Mesenchymal stem cell (in vitro differentiated cells and primary cell): ENCODE results near the gene TOX2.

Experiments used
- DNase-seq: peaks from one replicate; pipeline ENCODE4 v3.0.0-alpha.2; 2013
- H2AFZ ChIP-seq: one replicate; pipeline ENCODE4 v1.6.1; 2013; ENCODE audit warnings: low read depth, mild to moderate bottlenecking, control low read depth, inconsistent platforms, low read length, moderate library complexity
- H2AK5ac ChIP-seq: 2 replicates; pipeline ENCODE4 v1.6.1; 2013; ENCODE audit warnings: low read length, moderate library complexity, mild to moderate bottlenecking, inconsistent platforms; ENCODE audit not compliant: severe bottlenecking
- H2BK120ac ChIP-seq: one replicate; pipeline ENCODE4 v1.6.1; 2013; ENCODE audit warnings: low read depth, mild to moderate bottlenecking, inconsistent platforms, low read length, moderate library complexity
- H2BK12ac ChIP-seq, 2 experiments: one replicate each; pipeline ENCODE4 v1.6.1; 2013; ENCODE audit warnings: inconsistent platforms in 2 of 2, low read length in 2 of 2, mild to moderate bottlenecking in 2 of 2, moderate library complexity in 2 of 2, control low read depth in 1 of 2
- H2BK15ac ChIP-seq: one replicate; pipeline ENCODE4 v1.6.1; 2013; ENCODE audit warnings: mild to moderate bottlenecking, low read depth, inconsistent platforms; ENCODE audit not compliant: poor library complexity, severe bottlenecking
- H2BK5ac ChIP-seq: 2 replicates; pipeline ENCODE4 v1.6.1; 2013; ENCODE audit warnings: low read depth, mild to moderate bottlenecking, low read length, control low read depth, inconsistent platforms; ENCODE audit not compliant: poor library complexity, severe bottlenecking
- H3K14ac ChIP-seq, 2 experiments: one replicate each; pipeline ENCODE4 v1.6.1; 2013; ENCODE audit warnings: inconsistent platforms in 2 of 2, low read length in 2 of 2, control low read depth in 1 of 2, mild to moderate bottlenecking in 1 of 2, moderate library complexity in 1 of 2
- H3K18ac ChIP-seq, 2 experiments: one replicate each; pipeline ENCODE4 v1.6.1; 2013; ENCODE audit warnings: inconsistent platforms in 2 of 2, low read length in 2 of 2, control low read depth in 1 of 2, low read depth in 1 of 2, mild to moderate bottlenecking in 1 of 2
- H3K23ac ChIP-seq, 2 experiments: one replicate each; pipeline ENCODE4 v1.6.1; 2013; ENCODE audit warnings: inconsistent platforms in 2 of 2, low read length in 2 of 2, mild to moderate bottlenecking in 2 of 2, moderate library complexity in 2 of 2, control low read depth in 1 of 2
- H3K27ac ChIP-seq: 2 replicates; pipeline ENCODE4 v1.5.1; 2013; ENCODE audit warnings: mild to moderate bottlenecking, moderate library complexity, low read length, control low read depth, inconsistent platforms; ENCODE audit not compliant: poor library complexity, severe bottlenecking
- H3K27me3 ChIP-seq, 2 experiments: 2 replicates each; pipeline versions ENCODE4 v1.6.1 to v1.7.0; 2013; ENCODE audit warnings: low read length in 2 of 2, mild to moderate bottlenecking in 2 of 2, moderate library complexity in 2 of 2, control low read depth in 1 of 2, inconsistent platforms in 1 of 2; ENCODE audit not compliant: control insufficient read depth in 1 of 2, insufficient read depth in 1 of 2
- H3K36me3 ChIP-seq, 2 experiments: 2 replicates each; pipeline versions ENCODE4 v1.6.1 to v1.7.0; 2013; ENCODE audit warnings: low read length in 2 of 2, control low read depth in 1 of 2, inconsistent platforms in 1 of 2, low read depth in 1 of 2, mild to moderate bottlenecking in 1 of 2; ENCODE audit not compliant: insufficient read depth in 2 of 2, control insufficient read depth in 1 of 2
- H3K4ac ChIP-seq, 2 experiments: one replicate each; pipeline ENCODE4 v1.6.1; 2013; ENCODE audit warnings: inconsistent platforms in 2 of 2, low read length in 2 of 2, mild to moderate bottlenecking in 2 of 2, moderate library complexity in 2 of 2, control low read depth in 1 of 2, low read depth in 1 of 2
- H3K4me1 ChIP-seq: 2 replicates; pipeline ENCODE4 v1.6.1; 2013; ENCODE audit warnings: low read depth, low read length, control low read depth; ENCODE audit not compliant: control insufficient read depth, insufficient read depth
- H3K4me2 ChIP-seq: 2 replicates; pipeline ENCODE4 v1.6.1; 2013; ENCODE audit warnings: low read length, mild to moderate bottlenecking, inconsistent platforms; ENCODE audit not compliant: poor library complexity, severe bottlenecking
- H3K4me3 ChIP-seq, 2 experiments: 2 replicates each; pipeline versions ENCODE4 v1.5.1 to v1.7.0; 2013; ENCODE audit warnings: low read length in 2 of 2, mild to moderate bottlenecking in 2 of 2, control low read depth in 1 of 2, low read depth in 1 of 2; ENCODE audit not compliant: insufficient read depth in 1 of 2
- H3K79me1 ChIP-seq: replicated peaks from 2 replicates; pipeline ENCODE4 v1.6.1; 2013; ENCODE audit warnings: mild to moderate bottlenecking, control low read depth, low read length, inconsistent platforms; ENCODE audit not compliant: poor library complexity, severe bottlenecking
- H3K9ac ChIP-seq: 2 replicates; pipeline ENCODE4 v1.7.0; 2013; ENCODE audit warnings: mild to moderate bottlenecking, low read length, moderate library complexity
- H3K9me3 ChIP-seq: 2 replicates; pipeline ENCODE4 v1.7.0; 2013; ENCODE audit warnings: mild to moderate bottlenecking, low read length; ENCODE audit not compliant: control insufficient read depth
- H4K8ac ChIP-seq: one replicate; pipeline ENCODE4 v1.6.1; 2013; ENCODE audit warnings: inconsistent platforms, mild to moderate bottlenecking, low read length, moderate library complexity
- H4K91ac ChIP-seq: one replicate; pipeline ENCODE4 v1.6.1; 2013; ENCODE audit warnings: mild to moderate bottlenecking, low read length, inconsistent platforms
- WGBS: methylation state at CpG from one replicate; pipeline ENCODE4 v1.1.7; 2013; ENCODE audit warnings: mixed read lengths; 5-methylcytosine and 5-hydroxymethylcytosine counted together

The TOX2 gene

DNA sequence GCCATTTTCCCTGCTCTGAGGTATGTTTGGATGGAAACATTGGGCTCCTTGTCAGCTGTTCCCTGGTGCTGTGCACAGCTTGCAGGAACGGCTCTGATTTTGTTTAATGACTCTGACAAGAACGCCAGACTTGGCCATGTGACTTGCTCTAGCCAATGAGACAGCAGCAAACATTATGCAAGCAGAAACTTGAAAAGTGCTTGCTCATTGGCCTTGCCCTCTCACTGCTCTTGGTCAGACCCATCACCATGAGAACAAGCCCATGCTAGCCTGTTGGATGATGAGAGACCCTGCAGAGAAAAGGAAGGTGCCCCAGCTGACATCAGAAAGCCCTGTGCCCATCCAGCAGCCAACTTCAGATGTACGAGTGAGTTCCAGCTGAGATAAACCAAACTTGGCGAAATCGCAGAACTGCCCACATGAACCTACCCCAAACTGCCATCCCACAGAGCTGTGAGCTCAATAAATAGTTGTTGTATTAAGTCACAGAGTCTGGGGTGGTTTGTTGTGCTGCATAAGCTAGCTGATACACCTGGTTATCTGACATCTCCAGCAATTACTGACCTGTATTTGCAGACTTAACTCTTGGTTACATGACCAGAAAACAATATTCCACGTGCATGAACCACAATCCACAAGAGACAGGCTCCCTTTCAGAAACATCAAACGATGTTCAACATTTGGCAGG, 175.5 kb downstream of the TOX2 start:
- H4K8ac ChIP-seq, result peak overlapping the region; percentile 27
- peak overlapping the region in 1 of 2 experiments; percentile 36 for H3K4me3 ChIP-seq
- no peak overlapping the region for H2BK120ac ChIP-seq
- H2BK15ac ChIP-seq, result no peak overlapping the region
- no peak overlapping the region for H3K4me2 ChIP-seq
- peak overlapping the region in 1 of 2 experiments; percentile 6 for H3K18ac ChIP-seq
- no peak overlapping the region for H2BK12ac ChIP-seq
- no peak overlapping the region for H4K91ac ChIP-seq
- no peak overlapping the region for H3K27ac ChIP-seq
- no peak overlapping the region for H3K14ac ChIP-seq
- WGBS, result 51% methylated on average over 4 of the region's 7 CpGs
- peak; percentile 73 for DNase-seq
- no peak overlapping the region for H3K4ac ChIP-seq
- no peak overlapping the region for H2BK5ac ChIP-seq
- H3K36me3 ChIP-seq, result no peaks in the 10 kb centered on the region
- no peaks in the 10 kb centered on the region for H3K79me1 ChIP-seq
- no peaks in the 10 kb centered on the region for H3K4me1 ChIP-seq
- H3K27me3 ChIP-seq, result peaks cover 10 to 12% of the 10 kb centered on the region in 2 experiments
- H2AK5ac ChIP-seq, result no peak overlapping the region
- H3K9me3 ChIP-seq, result no peaks in the 10 kb centered on the region
- no peak overlapping the region for H2AFZ ChIP-seq
- no peak overlapping the region for H3K23ac ChIP-seq
- H3K9ac ChIP-seq, result peak overlapping the region; percentile 44

DNA sequence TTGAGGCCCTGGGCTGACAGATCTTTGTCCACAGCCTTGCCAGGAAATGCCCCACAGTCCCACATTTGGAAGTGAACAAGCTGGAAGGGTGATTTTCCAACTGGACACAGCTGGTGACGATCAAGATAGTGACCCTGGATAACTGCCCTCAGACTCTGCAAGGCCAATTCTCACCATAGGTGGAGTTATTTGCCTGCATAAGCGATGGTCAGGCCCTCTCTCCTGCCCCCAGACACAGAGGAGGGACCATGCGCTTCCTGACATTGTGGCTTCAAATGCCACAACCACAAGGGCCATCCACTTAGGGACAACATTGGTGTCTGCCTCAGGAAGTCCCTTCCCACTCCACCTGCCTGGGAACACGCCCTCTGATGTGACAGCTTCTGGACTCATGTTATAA, 176.4 kb downstream of the TOX2 start:
- H3K9me3 ChIP-seq, result no peaks in the 10 kb centered on the region
- H3K4ac ChIP-seq, result no peak overlapping the region
- no peak overlapping the region for H3K4me2 ChIP-seq
- H2AK5ac ChIP-seq, result no peak overlapping the region
- no peak overlapping the region for H3K4me3 ChIP-seq
- no peaks in the 10 kb centered on the region for H3K4me1 ChIP-seq
- H3K36me3 ChIP-seq, result no peaks in the 10 kb centered on the region
- H2BK12ac ChIP-seq, result peak overlapping the region in 1 of 2 experiments; percentile 2
- peak overlapping the region; percentile 39 for H2BK15ac ChIP-seq
- H2BK120ac ChIP-seq, result peak overlapping the region; percentile 2
- peaks cover 10 to 15% of the 10 kb centered on the region in 2 experiments for H3K27me3 ChIP-seq
- H3K27ac ChIP-seq, result no peak overlapping the region
- 87% methylated on average over 4 of the region's 4 CpGs for WGBS
- H3K14ac ChIP-seq, result no peak overlapping the region
- H3K79me1 ChIP-seq, result no peaks in the 10 kb centered on the region
- H3K9ac ChIP-seq, result no peak overlapping the region
- H4K91ac ChIP-seq, result no peak overlapping the region
- peak overlapping the region; percentile 53 for H4K8ac ChIP-seq
- no peak for DNase-seq
- H3K23ac ChIP-seq, result no peak overlapping the region
- H2BK5ac ChIP-seq, result no peak overlapping the region
- H3K18ac ChIP-seq, result no peak overlapping the region
- H2AFZ ChIP-seq, result peak overlapping the region; percentile 29

DNA sequence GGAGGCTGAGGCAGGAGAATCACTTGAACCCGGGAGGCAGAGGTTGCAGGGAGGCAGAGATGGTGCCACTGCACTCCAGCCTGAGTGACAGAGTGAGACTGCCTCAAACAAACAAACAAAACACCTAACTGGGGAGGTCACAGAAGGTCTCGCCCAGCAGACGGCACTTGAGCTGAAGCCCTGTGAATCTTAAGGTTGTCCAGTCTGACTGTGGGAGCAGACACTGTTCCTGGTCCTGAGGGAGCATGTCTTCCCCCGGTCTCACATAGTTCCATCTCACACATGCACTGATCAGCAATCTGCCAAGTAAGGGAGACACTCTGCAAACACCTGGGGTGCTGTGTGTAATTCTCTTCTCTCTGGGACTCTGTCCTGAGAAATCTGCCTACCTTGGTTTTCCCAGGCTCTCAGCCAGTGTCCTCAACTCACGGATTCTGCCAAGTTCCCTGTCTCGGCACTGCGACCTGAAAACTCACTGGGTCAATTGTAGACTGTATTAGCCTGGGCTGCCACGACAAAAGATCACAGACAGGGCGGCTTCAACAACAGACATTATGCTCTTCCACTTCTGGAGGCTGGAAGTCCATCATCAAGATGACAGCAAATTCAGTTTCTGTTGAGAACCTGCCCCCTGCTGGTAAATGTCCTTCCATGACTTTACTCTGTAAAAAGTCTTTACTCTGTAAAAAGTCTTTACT, 178.0 kb downstream of the TOX2 start:
- no peak overlapping the region for H2BK120ac ChIP-seq
- H2BK12ac ChIP-seq, result no peak overlapping the region
- no peak overlapping the region for H3K4me3 ChIP-seq
- no peak overlapping the region for H3K4me2 ChIP-seq
- no peak overlapping the region for H3K27ac ChIP-seq
- H2BK15ac ChIP-seq, result no peak overlapping the region
- no peak overlapping the region for H3K4ac ChIP-seq
- no peak overlapping the region for H2BK5ac ChIP-seq
- H3K9ac ChIP-seq, result no peak overlapping the region
- no peak overlapping the region for H4K8ac ChIP-seq
- peaks cover 10 to 14% of the 10 kb centered on the region in 2 experiments for H3K27me3 ChIP-seq
- no peaks in the 10 kb centered on the region for H3K9me3 ChIP-seq
- DNase-seq, result peak; percentile 53
- H3K4me1 ChIP-seq, result peaks cover 1% of the 10 kb centered on the region
- no peak overlapping the region for H3K23ac ChIP-seq
- no peak overlapping the region for H2AFZ ChIP-seq
- H3K14ac ChIP-seq, result no peak overlapping the region
- peak overlapping the region; percentile 47 for H4K91ac ChIP-seq
- H3K36me3 ChIP-seq, result no peaks in the 10 kb centered on the region
- no peak overlapping the region for H2AK5ac ChIP-seq
- 65% methylated on average over 9 of the region's 9 CpGs for WGBS
- peak overlapping the region in 1 of 2 experiments; percentile 9 for H3K18ac ChIP-seq
- H3K79me1 ChIP-seq, result no peaks in the 10 kb centered on the region

DNA sequence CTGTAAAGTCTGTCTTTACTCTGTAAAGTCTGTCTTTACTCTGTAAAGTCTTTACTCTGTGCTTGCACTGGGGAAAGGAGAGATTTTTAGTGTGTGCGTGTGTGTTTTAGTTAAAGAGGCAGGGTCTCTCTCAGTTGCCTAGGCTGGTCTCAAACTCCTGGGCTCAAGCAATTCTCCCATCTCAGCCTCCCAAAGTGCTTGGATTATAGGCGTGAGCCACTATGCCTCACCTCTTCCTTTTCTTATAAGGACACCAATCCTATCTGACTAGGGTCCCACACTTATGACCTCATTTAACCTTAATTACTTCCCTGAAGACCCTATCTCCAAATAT, 178.6 kb downstream of the TOX2 start:
- WGBS, result 70% methylated on average over 2 of the region's 2 CpGs
- Histone ChIP-seq H3K4ac (no peak overlapping the region), H3K4me1 (peaks cover 2% of the 10 kb centered on the region), H2BK5ac (no peak overlapping the region), H3K27ac (no peak overlapping the region), H2BK15ac (no peak overlapping the region), H4K8ac (no peak overlapping the region), H3K9ac (no peak overlapping the region), H3K4me2 (no peak overlapping the region), H3K27me3 (peaks cover 10 to 14% of the 10 kb centered on the region in 2 experiments), H2BK12ac (no peak overlapping the region), H3K23ac (no peak overlapping the region), H3K9me3 (no peaks in the 10 kb centered on the region), H2BK120ac (no peak overlapping the region), H3K36me3 (no peaks in the 10 kb centered on the region), H2AFZ (no peak overlapping the region), H4K91ac (no peak overlapping the region), H3K79me1 (no peaks in the 10 kb centered on the region), H3K18ac (no peak overlapping the region), H3K14ac (no peak overlapping the region), H3K4me3 (no peak overlapping the region), H2AK5ac (no peak overlapping the region)
- no peak for DNase-seq
